CD4-positive, alpha-beta T cell treated with Interleukin-10 for 1 hour (primary cell): ENCODE results near the gene PRDM15.

ENCODE experiments used
- DNase-seq: peaks from one replicate; pipeline ENCODE4 v3.0.0-alpha.2; 2020

Gene PRDM15

GRCh38 chr21:41837756-41838297, 41.3 kb downstream of the PRDM15 start:
- DNase-seq = no peak

GRCh38 chr21:41836166-41837015, 42.8 kb downstream of the PRDM15 start:
- no peak for DNase-seq

- DNase-seq = no peak
Measured at GRCh38 chr21:41835711-41836154, 43.4 kb downstream of the PRDM15 start.

- no peak for DNase-seq
Measured at GRCh38 chr21:41834926-41835663, 44.0 kb downstream of the PRDM15 start.

- no peak for DNase-seq
Measured at GRCh38 chr21:41834252-41834925, 44.8 kb downstream of the PRDM15 start.

- DNase-seq = no peak
Measured at GRCh38 chr21:41833497-41834115, 45.5 kb downstream of the PRDM15 start.

GRCh38 chr21:41832596-41833496, 46.3 kb downstream of the PRDM15 start:
- DNase-seq = no peak

GRCh38 chr21:41831866-41832595, 47.1 kb downstream of the PRDM15 start:
- no peak for DNase-seq

- DNase-seq = no peak
Measured at GRCh38 chr21:41831453-41831831, 47.7 kb downstream of the PRDM15 start.

GRCh38 chr21:41830764-41831452, 48.2 kb downstream of the PRDM15 start:
- no peak for DNase-seq

- no peak for DNase-seq
Measured at GRCh38 chr21:41830145-41830707, 48.9 kb downstream of the PRDM15 start.

- DNase-seq = no peak
Measured at GRCh38 chr21:41828884-41829360, 50.2 kb downstream of the PRDM15 start.

GRCh38 chr21:41827951-41828883, 50.9 kb downstream of the PRDM15 start:
- DNase-seq = no peak

GRCh38 chr21:41825881-41826280, 53.3 kb downstream of the PRDM15 start:
- DNase-seq = no peak

- DNase-seq = no peak
Measured at GRCh38 chr21:41825216-41825615, 53.9 kb downstream of the PRDM15 start.

GRCh38 chr21:41824466-41825207, 54.5 kb downstream of the PRDM15 start:
- no peak for DNase-seq

GRCh38 chr21:41823906-41824305, 55.2 kb downstream of the PRDM15 start:
- no peak for DNase-seq

GRCh38 chr21:41823166-41823565, 56.0 kb downstream of the PRDM15 start:
- DNase-seq = no peak
